ENCODE data around the gene POGK. TPM values are rescaled to one million over a fixed set of nuclear protein-coding genes. Genes with fewer than 3 reads are reported as not detected.

The POGK gene
- total and polyA plus RNA-seq, 2 donors = 15.4 to 32.7 TPM

- Histone ChIP-seq H3K36me3 (ENCODE audit: insufficient read depth) (no peaks in the 10 kb centered on the region), H3K4me1 (ENCODE audit: insufficient read depth) (no peaks in the 10 kb centered on the region), H3K4me3 (ENCODE audit: low read depth, low read length) (no peak overlapping the region), H3K27ac (ENCODE audit: low read depth) (no peak overlapping the region)
- no peak for DNase-seq (ENCODE audit: extremely low spot score)
Observed at GRCh38 chr1:166899769-166900168, 60.5 kb downstream of the POGK start.

GRCh38 chr1:166900987-166901386 lies 61.7 kb downstream of the POGK start:
- DNase-seq (ENCODE audit: extremely low spot score) = no peak
- no peak overlapping the region for H3K27ac ChIP-seq (ENCODE audit: low read depth)
- H3K4me3 ChIP-seq (ENCODE audit: low read depth, low read length) = no peak overlapping the region
- no peaks in the 10 kb centered on the region for H3K4me1 ChIP-seq (ENCODE audit: insufficient read depth)
- no peaks in the 10 kb centered on the region for H3K36me3 ChIP-seq (ENCODE audit: insufficient read depth)
- whole genome bisulfite sequencing = 26% methylated on average over 4 of the region's 4 CpGs

- H3K27ac ChIP-seq (ENCODE audit: low read depth) = no peak overlapping the region
- no peak overlapping the region for H3K4me3 ChIP-seq (ENCODE audit: low read depth, low read length)
- H3K36me3 ChIP-seq (ENCODE audit: insufficient read depth) = no peaks in the 10 kb centered on the region
- no peaks in the 10 kb centered on the region for H3K4me1 ChIP-seq (ENCODE audit: insufficient read depth)
- WGBS = 86% methylated on average over 1 of the region's 1 CpG
- no peak for DNase-seq (ENCODE audit: extremely low spot score)
Observed at GRCh38 chr1:166902279-166902678, 63.0 kb downstream of the POGK start.

- WGBS = 73% methylated on average over 1 of the region's 1 CpG
- H3K27ac ChIP-seq (ENCODE audit: low read depth) = no peak overlapping the region
- no peaks in the 10 kb centered on the region for H3K36me3 ChIP-seq (ENCODE audit: insufficient read depth)
- H3K4me3 ChIP-seq (ENCODE audit: low read depth, low read length) = no peak overlapping the region
- no peaks in the 10 kb centered on the region for H3K4me1 ChIP-seq (ENCODE audit: insufficient read depth)
- DNase-seq (ENCODE audit: extremely low spot score) = no peak
Observed at GRCh38 chr1:166903232-166903631, 64.0 kb downstream of the POGK start.

- Histone ChIP-seq H3K36me3 (ENCODE audit: insufficient read depth) (no peaks in the 10 kb centered on the region), H3K27ac (ENCODE audit: low read depth) (no peak overlapping the region), H3K4me3 (ENCODE audit: low read depth, low read length) (no peak overlapping the region), H3K4me1 (ENCODE audit: insufficient read depth) (no peaks in the 10 kb centered on the region)
- WGBS = 25% methylated on average over 2 of the region's 2 CpGs
- no peak for DNase-seq (ENCODE audit: extremely low spot score)
Observed at GRCh38 chr1:166905136-166905535, 65.9 kb downstream of the POGK start.

GRCh38 chr1:166905900-166906299 lies 66.6 kb downstream of the POGK start:
- Histone ChIP-seq H3K4me1 (ENCODE audit: insufficient read depth) (no peaks in the 10 kb centered on the region), H3K36me3 (ENCODE audit: insufficient read depth) (no peaks in the 10 kb centered on the region), H3K27ac (ENCODE audit: low read depth) (no peak overlapping the region), H3K4me3 (ENCODE audit: low read depth, low read length) (no peak overlapping the region)
- 57% methylated on average over 3 of the region's 3 CpGs for WGBS
- no peak for DNase-seq (ENCODE audit: extremely low spot score)

Other genes starting within 250 kb of the POGK start
- gene TADA1, start 36.8 kb downstream of the POGK start, total RNA-seq = 21.6 TPM
- gene TADA1, start 36.8 kb downstream of the POGK start, polyA plus RNA-seq = 10.0 TPM
- gene ILDR2, start 136.1 kb downstream of the POGK start, total RNA-seq = 4.1 TPM
- gene ILDR2, start 136.1 kb downstream of the POGK start, polyA plus RNA-seq = 1.6 TPM
- 0.48 TPM for gene MAEL, start 149.8 kb downstream of the POGK start, total RNA-seq
- 0.18 TPM for gene MAEL, start 149.8 kb downstream of the POGK start, polyA plus RNA-seq

Data from urinary bladder (tissue), 4 donors.